SK-N-SH treated with all-trans-retinoic acid at 6 μM for 48 hours (cell line): Measurements from ENCODE around the gene REPIN1.

Experiments
- ATAC-seq: fragments of 200-7000 bp; cut with Tn5 transposase; 3 replicates; pipeline ENCODE4 v1.9.1; 2020; ENCODE audit warnings: mild to moderate bottlenecking, moderate library complexity
- ARNTL ChIP-seq: fragments of 450-650 bp; formaldehyde crosslinking; IDR thresholded peaks from 2 replicates; pipeline ENCODE4 v1.5.0; 2020; ENCODE audit warnings: low read depth, mild to moderate bottlenecking, moderate library complexity, borderline replicate concordance
- BACH2 ChIP-seq: fragments of 250-450 bp; sonication (Bioruptor Pico); IDR thresholded peaks from 2 replicates; pipeline ENCODE4 v1.9.0; 2021; ENCODE audit warnings: mild to moderate bottlenecking, borderline replicate concordance
- CSDC2 ChIP-seq: fragments of 250-450 bp; sonication (Bioruptor Pico); IDR thresholded peaks from 2 replicates; pipeline ENCODE4 v1.5.0; 2020; ENCODE audit warnings: mild to moderate bottlenecking, moderate library complexity
- OSR1 ChIP-seq: fragments of 250-450 bp; sonication (Bioruptor Pico); IDR thresholded peaks from 2 replicates; pipeline ENCODE4 v1.8.0; 2022; ENCODE audit warnings: moderate library complexity, mild to moderate bottlenecking, inconsistent platforms
- PPARA ChIP-seq: fragments of 250-450 bp; sonication (Bioruptor Pico); IDR thresholded peaks from 2 replicates; pipeline ENCODE4 v1.5.0; 2020; ENCODE audit warnings: mild to moderate bottlenecking, borderline replicate concordance
- SNAI2 ChIP-seq: fragments of 250-450 bp; sonication (Bioruptor Pico); IDR thresholded peaks from 2 replicates; pipeline ENCODE4 v1.5.0; 2020; ENCODE audit warnings: mild to moderate bottlenecking, moderate library complexity
- TCF4 ChIP-seq: fragments of 250-450 bp; sonication (Bioruptor Pico); IDR thresholded peaks from 2 replicates; pipeline ENCODE4 v1.8.0; 2021; ENCODE audit warnings: mild to moderate bottlenecking, moderate library complexity, borderline replicate concordance
- ZC3H10 ChIP-seq: fragments of 250-450 bp; sonication (Bioruptor Pico); IDR thresholded peaks from 2 replicates; pipeline ENCODE4 v1.5.1; 2021; ENCODE audit warnings: mild to moderate bottlenecking, moderate library complexity
- ZFP30 ChIP-seq: fragments of 450-650 bp; formaldehyde crosslinking; IDR thresholded peaks from 2 replicates; pipeline ENCODE4 v1.5.0; 2022; ENCODE audit warnings: mild to moderate bottlenecking, moderate library complexity
- ZNF565 ChIP-seq: fragments of 450-650 bp; formaldehyde crosslinking; conservative IDR thresholded peaks from 2 replicates; pipeline ENCODE4 v1.5.0; 2020; ENCODE audit warnings: low read depth, mild to moderate bottlenecking, moderate library complexity
- ZNF70 ChIP-seq: fragments of 450-650 bp; formaldehyde crosslinking; IDR thresholded peaks from 2 replicates; pipeline ENCODE4 v1.5.0; 2020; ENCODE audit warnings: mild to moderate bottlenecking, moderate library complexity
- ZNF8 ChIP-seq: fragments of 450-650 bp; formaldehyde crosslinking; IDR thresholded peaks from 2 replicates; pipeline ENCODE4 v1.5.0; 2020; ENCODE audit warnings: mild to moderate bottlenecking, moderate library complexity
- TF ChIP-seq, protein P1 (sequence below): fragments of 250-450 bp; sonication (Bioruptor Pico); IDR thresholded peaks from 2 replicates; pipeline ENCODE4 v1.5.1; 2021; ENCODE audit warnings: mild to moderate bottlenecking, moderate library complexity
- TF ChIP-seq, protein P2 (sequence below): fragments of 250-450 bp; sonication (Bioruptor Pico); IDR thresholded peaks from 2 replicates; pipeline ENCODE4 v1.5.1; 2020; ENCODE audit warnings: low read depth, mild to moderate bottlenecking, moderate library complexity
- TF ChIP-seq, protein P3 (sequence below): fragments of 250-450 bp; sonication (Bioruptor Pico); IDR thresholded peaks from 2 replicates; pipeline ENCODE4 v1.8.0; 2020; ENCODE audit warnings: mild to moderate bottlenecking, moderate library complexity, borderline replicate concordance
- TF ChIP-seq, protein P4 (sequence below): fragments of 250-450 bp; sonication (Bioruptor Pico); IDR thresholded peaks from 2 replicates; pipeline ENCODE4 v1.5.0; 2020; ENCODE audit warnings: mild to moderate bottlenecking, moderate library complexity

Gene REPIN1

DNA sequence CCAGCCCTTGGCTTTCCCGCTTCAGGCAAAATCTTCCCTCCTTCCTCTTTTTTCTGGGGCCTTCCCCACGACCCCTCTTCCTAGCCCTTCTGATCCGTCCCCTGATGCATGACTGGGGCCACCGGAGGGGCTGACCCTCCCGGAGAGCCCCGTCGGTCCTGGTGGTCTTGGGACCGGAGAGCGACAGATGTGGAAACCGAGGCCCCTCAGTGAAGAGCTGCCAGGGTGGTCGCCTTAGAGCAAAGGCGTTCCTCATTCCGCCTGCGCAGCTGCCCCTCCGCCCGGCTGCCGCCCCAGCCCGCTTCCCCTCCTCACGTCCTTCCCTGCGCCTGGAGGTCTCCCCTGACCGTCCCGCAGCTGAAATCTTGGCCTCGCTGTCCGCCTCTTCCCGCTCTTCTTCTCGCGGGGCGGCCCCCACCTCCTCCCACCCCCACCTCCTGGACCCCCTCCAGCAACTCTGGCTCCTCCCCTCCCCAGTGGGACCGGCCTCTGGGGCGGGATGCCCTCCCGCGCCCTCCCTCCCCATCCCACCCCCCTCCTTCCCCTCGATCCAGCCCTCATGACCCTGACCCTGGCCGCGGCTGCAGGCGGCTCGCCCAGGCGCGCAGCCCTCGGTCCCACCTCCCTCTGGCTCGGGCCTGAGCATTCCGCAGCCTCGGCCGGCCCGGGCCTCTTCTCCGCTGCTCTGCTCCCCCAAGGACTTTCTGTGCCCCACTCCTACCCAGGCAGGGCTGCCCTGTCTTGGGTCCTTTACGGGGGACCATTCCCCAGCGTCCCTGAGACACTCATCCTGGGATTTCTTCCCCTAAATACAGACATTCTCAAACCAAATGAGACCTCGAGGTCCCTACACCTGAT, 27.1 kb upstream of the REPIN1 start, which contains the start of gene RARRES2 (continued):
- TF ChIP-seq, protein P1, sequence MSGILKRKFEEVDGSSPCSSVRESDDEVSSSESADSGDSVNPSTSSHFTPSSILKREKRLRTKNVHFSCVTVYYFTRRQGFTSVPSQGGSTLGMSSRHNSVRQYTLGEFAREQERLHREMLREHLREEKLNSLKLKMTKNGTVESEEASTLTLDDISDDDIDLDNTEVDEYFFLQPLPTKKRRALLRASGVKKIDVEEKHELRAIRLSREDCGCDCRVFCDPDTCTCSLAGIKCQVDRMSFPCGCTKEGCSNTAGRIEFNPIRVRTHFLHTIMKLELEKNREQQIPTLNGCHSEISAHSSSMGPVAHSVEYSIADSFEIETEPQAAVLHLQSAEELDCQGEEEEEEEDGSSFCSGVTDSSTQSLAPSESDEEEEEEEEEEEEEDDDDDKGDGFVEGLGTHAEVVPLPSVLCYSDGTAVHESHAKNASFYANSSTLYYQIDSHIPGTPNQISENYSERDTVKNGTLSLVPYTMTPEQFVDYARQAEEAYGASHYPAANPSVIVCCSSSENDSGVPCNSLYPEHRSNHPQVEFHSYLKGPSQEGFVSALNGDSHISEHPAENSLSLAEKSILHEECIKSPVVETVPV (CRISPR knock-in tag): no peak
- TF ChIP-seq PPARA (CRISPR knock-in tag) (no peak), BACH2 (no peak), SNAI2 (no peak)
- TF ChIP-seq, protein P2, sequence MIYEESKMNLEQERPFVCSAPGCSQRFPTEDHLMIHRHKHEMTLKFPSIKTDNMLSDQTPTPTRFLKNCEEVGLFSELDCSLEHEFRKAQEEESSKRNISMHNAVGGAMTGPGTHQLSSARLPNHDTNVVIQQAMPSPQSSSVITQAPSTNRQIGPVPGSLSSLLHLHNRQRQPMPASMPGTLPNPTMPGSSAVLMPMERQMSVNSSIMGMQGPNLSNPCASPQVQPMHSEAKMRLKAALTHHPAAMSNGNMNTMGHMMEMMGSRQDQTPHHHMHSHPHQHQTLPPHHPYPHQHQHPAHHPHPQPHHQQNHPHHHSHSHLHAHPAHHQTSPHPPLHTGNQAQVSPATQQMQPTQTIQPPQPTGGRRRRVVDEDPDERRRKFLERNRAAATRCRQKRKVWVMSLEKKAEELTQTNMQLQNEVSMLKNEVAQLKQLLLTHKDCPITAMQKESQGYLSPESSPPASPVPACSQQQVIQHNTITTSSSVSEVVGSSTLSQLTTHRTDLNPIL: no peak

DNA sequence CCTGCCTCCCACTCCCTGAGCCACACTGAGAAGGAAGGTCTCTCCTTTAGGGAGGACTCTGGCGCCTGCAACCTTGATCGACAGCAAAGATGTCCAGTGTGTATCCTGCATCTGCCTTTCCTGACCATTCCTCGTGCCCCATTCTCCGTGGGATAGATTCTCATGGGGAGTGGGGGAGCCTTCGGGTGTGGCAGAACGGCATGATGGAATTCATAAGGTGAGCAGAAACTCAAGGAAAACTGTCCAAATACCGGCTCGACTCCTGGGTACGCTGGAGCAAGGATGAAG, 26.6 kb upstream of the REPIN1 start:
- ATAC-seq: no peak
- TF ChIP-seq TCF4 (CRISPR knock-in tag): no peak
- TF ChIP-seq SNAI2: no peak
- TF ChIP-seq BACH2: no peak
- no peak for TF ChIP-seq OSR1 (CRISPR knock-in tag)
- no peak for TF ChIP-seq PPARA (CRISPR knock-in tag)
- no peak for TF ChIP-seq CSDC2 (CRISPR knock-in tag)
- no peak for TF ChIP-seq ZNF70
- no peak for TF ChIP-seq ARNTL
- TF ChIP-seq ZNF8 (CRISPR knock-in tag): no peak
- TF ChIP-seq ZFP30 (CRISPR knock-in tag): no peak
- TF ChIP-seq, protein P1 (CRISPR knock-in tag): no peak
- TF ChIP-seq, protein P3, sequence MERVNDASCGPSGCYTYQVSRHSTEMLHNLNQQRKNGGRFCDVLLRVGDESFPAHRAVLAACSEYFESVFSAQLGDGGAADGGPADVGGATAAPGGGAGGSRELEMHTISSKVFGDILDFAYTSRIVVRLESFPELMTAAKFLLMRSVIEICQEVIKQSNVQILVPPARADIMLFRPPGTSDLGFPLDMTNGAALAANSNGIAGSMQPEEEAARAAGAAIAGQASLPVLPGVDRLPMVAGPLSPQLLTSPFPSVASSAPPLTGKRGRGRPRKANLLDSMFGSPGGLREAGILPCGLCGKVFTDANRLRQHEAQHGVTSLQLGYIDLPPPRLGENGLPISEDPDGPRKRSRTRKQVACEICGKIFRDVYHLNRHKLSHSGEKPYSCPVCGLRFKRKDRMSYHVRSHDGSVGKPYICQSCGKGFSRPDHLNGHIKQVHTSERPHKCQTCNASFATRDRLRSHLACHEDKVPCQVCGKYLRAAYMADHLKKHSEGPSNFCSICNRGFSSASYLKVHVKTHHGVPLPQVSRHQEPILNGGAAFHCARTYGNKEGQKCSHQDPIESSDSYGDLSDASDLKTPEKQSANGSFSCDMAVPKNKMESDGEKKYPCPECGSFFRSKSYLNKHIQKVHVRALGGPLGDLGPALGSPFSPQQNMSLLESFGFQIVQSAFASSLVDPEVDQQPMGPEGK (CRISPR knock-in tag): no peak
- TF ChIP-seq, protein P2: no peak
- TF ChIP-seq ZC3H10 (CRISPR knock-in tag): no peak
- TF ChIP-seq, protein P4, sequence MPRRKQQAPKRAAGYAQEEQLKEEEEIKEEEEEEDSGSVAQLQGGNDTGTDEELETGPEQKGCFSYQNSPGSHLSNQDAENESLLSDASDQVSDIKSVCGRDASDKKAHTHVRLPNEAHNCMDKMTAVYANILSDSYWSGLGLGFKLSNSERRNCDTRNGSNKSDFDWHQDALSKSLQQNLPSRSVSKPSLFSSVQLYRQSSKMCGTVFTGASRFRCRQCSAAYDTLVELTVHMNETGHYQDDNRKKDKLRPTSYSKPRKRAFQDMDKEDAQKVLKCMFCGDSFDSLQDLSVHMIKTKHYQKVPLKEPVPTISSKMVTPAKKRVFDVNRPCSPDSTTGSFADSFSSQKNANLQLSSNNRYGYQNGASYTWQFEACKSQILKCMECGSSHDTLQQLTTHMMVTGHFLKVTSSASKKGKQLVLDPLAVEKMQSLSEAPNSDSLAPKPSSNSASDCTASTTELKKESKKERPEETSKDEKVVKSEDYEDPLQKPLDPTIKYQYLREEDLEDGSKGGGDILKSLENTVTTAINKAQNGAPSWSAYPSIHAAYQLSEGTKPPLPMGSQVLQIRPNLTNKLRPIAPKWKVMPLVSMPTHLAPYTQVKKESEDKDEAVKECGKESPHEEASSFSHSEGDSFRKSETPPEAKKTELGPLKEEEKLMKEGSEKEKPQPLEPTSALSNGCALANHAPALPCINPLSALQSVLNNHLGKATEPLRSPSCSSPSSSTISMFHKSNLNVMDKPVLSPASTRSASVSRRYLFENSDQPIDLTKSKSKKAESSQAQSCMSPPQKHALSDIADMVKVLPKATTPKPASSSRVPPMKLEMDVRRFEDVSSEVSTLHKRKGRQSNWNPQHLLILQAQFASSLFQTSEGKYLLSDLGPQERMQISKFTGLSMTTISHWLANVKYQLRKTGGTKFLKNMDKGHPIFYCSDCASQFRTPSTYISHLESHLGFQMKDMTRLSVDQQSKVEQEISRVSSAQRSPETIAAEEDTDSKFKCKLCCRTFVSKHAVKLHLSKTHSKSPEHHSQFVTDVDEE (CRISPR knock-in tag): no peak

DNA sequence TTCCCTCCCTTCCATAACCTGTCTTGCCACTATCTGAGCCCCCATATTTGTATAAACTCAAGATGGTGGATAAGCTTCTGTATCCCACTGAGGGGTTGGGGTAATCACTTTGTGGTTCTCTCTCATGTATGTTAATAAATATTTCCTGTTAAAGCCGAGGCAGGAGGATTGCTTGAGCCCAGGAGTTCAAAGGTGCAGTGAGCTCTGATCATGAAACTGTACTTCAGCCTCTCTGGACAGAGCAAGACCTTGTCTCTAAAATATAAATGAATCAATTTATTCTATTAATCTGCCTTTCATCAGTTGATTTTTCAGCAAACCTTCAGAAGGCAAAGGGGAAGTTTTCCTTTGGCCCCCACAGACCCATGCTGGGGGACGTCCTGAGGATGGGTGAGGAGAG, 25.4 kb upstream of the REPIN1 start:
- no peak for ATAC-seq
- TF ChIP-seq ZNF565: no peak
- TF ChIP-seq, protein P4 (CRISPR knock-in tag): no peak
